WERI-Rb-1 (cell line): ENCODE data around the gene CYP1A2.

ENCODE experiments used
- DNase-seq: peaks from one replicate; pipeline ENCODE4 v3.0.0-alpha.2; 2020
- H3K27ac ChIP-seq: fragments of 250-450 bp; sonication (Bioruptor Pico); 2 replicates; pipeline ENCODE4 v1.5.1; 2020; ENCODE audit warnings: mild to moderate bottlenecking, moderate library complexity
- H3K27me3 ChIP-seq: fragments of 250-450 bp; sonication (Bioruptor Pico); 2 replicates; pipeline ENCODE4 v1.5.1; 2021; ENCODE audit warnings: mild to moderate bottlenecking, low read depth, moderate library complexity; ENCODE audit not compliant: insufficient read depth, severe bottlenecking
- H3K36me3 ChIP-seq: fragments of 250-450 bp; sonication (Bioruptor Pico); 2 replicates; pipeline ENCODE4 v1.5.1; 2020; ENCODE audit warnings: mild to moderate bottlenecking, moderate library complexity
- H3K4me3 ChIP-seq: 2 replicates; pipeline ENCODE4 v1.5.1; 2011; ENCODE audit warnings: low read depth, mild to moderate bottlenecking, control low read depth, low read length
- H3K9me3 ChIP-seq: fragments of 250-450 bp; sonication (Bioruptor Pico); 2 replicates; pipeline ENCODE4 v1.5.1; 2021; ENCODE audit warnings: mild to moderate bottlenecking, moderate library complexity; ENCODE audit not compliant: severe bottlenecking
- CTCF ChIP-seq: IDR thresholded peaks from 2 replicates; pipeline ENCODE4 v1.5.1; 2011; ENCODE audit warnings: low read depth, mild to moderate bottlenecking, control low read depth, inconsistent platforms, low read length

CYP1A2 gene

GRCh38 chr15:74779162-74779648, 30.6 kb downstream of the CYP1A2 start:
- no peaks in the 10 kb centered on the region for H3K9me3 ChIP-seq
- TF ChIP-seq CTCF: no peak

GRCh38 chr15:74780523-74781430, 32.1 kb downstream of the CYP1A2 start:
- TF ChIP-seq CTCF: no peak
- Histone ChIP-seq H3K4me3 (peak overlapping the region; percentile 49), H3K36me3 (peaks cover 18% of the 10 kb centered on the region; the same call in 1 of the 2 replicates), H3K9me3 (no peaks in the 10 kb centered on the region), H3K27ac (no peak overlapping the region), H3K27me3 (no peaks in the 10 kb centered on the region)
- DNase-seq: no peak

More at GRCh38 chr15:74779162-74779648, 30.6 kb downstream of the CYP1A2 start:
- Histone ChIP-seq H3K4me3 (no peak overlapping the region), H3K27me3 (no peaks in the 10 kb centered on the region), H3K27ac (no peak overlapping the region), H3K36me3 (peaks cover 7% of the 10 kb centered on the region; the same call in 1 of the 2 replicates)
- no peak for DNase-seq

- Histone ChIP-seq H3K36me3 (peaks cover 24% of the 10 kb centered on the region; the same call in 1 of the 2 replicates), H3K27ac (peak within 1 kb of the TSS; percentile 65), H3K9me3 (no peaks in the 10 kb centered on the region), H3K27me3 (no peaks in the 10 kb centered on the region), H3K4me3 (peak within 1 kb of the TSS; percentile 52)
- DNase-seq: peak; percentile 60
- TF ChIP-seq CTCF: peak; percentile 66
Measured at GRCh38 chr15:74781431-74782258, 33.0 kb downstream of the CYP1A2 start, which contains the start of gene CSK. CSK (plus strand) TSS chr15:74782080; CDS start chr15:74798298, 16,218 bp downstream.

- peak overlapping the region; percentile 65 for H3K27ac ChIP-seq
- peaks cover 30% of the 10 kb centered on the region for H3K36me3 ChIP-seq
- H3K4me3 ChIP-seq: peak overlapping the region; percentile 52
- no peaks in the 10 kb centered on the region for H3K27me3 ChIP-seq
- DNase-seq: no peak
- H3K9me3 ChIP-seq: no peaks in the 10 kb centered on the region
- TF ChIP-seq CTCF: no peak
Measured at GRCh38 chr15:74782259-74783071, 33.8 kb downstream of the CYP1A2 start.
